GM12892 (cell line): ENCODE results near the gene SULT4A1.
A peak's percentile ranks its signal among the peaks of the same experiment; 100 is the strongest.

Experiments used
- DNase-seq: peaks from one replicate; pipeline ENCODE4 v3.0.0; 2011; ENCODE audit not compliant: insufficient read length
- FAIRE-seq: peaks from 2 replicates; lab custom pipeline; 2011; peaks lifted over from hg19 to GRCh38; lab: Jason Lieb, UNC
- POLR2A ChIP-seq: IDR thresholded peaks from 2 replicates; pipeline ENCODE4 v1.6.1; 2011; ENCODE audit warnings: low read depth, low read length, control low read depth
- POLR2AphosphoS5 ChIP-seq: IDR thresholded peaks from 2 replicates; pipeline ENCODE4 v1.6.1; 2011; ENCODE audit warnings: low read depth, low read length, control low read depth
- TAF1 ChIP-seq: IDR thresholded peaks from 2 replicates; pipeline ENCODE4 v1.6.1; 2011; ENCODE audit warnings: low read depth, mild to moderate bottlenecking, control low read depth, low read length, borderline replicate concordance

Gene SULT4A1

DNA sequence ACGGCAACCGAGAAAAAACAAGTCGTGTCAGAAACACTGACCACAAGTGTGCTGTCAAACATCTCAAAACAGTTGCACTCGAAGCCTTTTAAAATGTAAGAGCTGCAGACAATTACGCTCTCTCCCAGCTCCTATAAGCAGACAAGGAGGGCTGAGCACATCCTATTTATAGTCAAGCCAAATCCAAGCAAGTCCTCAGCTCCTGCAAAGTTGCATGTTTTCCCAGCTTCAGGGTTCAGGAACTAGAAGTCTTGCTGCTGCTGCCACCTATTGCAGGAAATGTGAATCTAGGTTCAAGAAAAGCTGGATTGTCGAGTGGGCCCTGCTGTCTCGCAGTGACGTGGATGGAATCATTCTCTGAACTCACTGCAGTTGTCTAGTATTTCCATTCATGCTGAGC lies 65.7 kb downstream of the SULT4A1 start:
- no peak for TF ChIP-seq POLR2AphosphoS5
- no peak for TF ChIP-seq POLR2A
- no peak for TF ChIP-seq TAF1
- FAIRE-seq (no peak), DNase-seq (no peak)

DNA sequence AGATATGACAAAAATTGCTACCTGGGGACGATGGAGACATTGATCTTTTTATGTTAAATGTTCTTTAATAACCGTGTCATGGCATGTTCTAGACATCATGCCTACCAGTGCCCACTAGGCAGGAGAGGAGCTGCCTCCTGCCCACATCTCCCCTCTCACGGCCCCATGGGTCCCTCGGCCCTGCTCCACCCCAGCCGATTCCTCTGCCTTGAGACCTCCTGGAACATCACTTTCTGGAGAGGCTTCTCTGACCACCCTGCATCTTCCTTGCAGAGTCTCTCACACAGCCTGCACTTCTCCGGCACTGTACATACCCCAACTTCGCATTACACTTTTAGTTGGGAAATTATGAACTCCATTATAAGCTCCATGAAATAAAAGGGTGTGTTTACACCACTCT lies 67.0 kb downstream of the SULT4A1 start:
- DNase-seq (no peak), FAIRE-seq (no peak)
- no peak for TF ChIP-seq TAF1
- TF ChIP-seq POLR2A, result no peak
- no peak for TF ChIP-seq POLR2AphosphoS5

DNA sequence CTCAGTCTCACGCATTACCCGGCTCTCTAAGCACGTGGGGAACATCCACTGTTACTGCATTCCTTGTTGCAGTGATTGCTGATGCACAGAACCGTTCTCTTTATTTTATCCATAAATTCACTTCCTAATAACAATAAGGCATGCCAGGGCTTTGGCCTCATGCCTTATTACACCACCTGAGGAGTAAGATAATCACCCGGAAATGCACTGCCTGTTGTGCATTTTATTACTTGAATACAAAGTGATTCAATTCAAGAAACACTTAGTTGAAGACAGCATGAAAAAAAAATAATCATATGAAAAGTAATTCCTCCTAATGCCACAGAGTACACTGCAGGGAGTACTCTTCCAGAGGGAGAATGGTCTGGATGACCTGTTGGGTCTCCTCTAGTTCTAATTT lies 69.4 kb downstream of the SULT4A1 start:
- no peak for TF ChIP-seq POLR2AphosphoS5
- TF ChIP-seq POLR2A, result no peak
- FAIRE-seq, result no peak
- no peak for DNase-seq

DNA sequence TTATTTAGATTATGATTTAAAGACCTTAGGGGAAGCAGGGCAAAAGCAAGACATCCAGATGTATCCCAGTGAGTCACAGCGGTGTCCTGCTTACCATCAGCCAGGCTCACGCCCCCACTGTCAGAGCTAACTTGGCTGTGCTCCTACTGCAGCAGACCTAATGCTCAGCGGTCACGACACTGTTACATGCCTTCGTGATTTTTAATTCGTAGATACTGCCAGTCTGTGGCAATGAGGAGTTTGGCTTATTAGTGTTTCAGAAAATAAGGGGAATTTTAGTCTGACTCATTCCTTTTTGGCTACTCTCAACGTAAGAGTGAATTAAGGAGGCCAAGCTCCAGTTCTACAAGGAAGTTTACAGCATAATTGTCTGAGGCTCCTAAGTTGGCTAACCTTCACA lies 72.9 kb downstream of the SULT4A1 start:
- peak; percentile 56 for FAIRE-seq
- no peak for DNase-seq
- TF ChIP-seq TAF1 (no peak), POLR2AphosphoS5 (no peak), POLR2A (no peak)

DNA sequence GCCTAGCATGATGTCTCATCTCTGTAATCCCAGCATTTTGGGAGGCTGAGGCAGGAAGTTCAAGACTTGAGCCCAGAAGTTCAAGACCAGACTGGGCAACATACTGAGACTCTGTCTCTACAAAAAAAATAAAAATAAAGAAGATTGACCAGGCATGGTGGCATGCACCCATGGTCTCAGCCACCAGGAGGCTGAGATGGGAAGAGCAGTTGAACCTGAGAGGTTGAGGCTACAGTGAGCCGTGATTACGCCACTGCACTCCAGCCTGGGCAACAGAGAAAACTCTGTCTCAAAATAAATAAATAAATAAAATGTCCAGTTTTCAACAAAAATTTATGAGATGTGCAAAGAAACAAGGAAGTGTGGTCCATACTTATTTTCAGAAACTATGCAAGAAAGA lies 78.5 kb downstream of the SULT4A1 start:
- TF ChIP-seq POLR2A (no peak), POLR2AphosphoS5 (no peak), TAF1 (no peak)
- FAIRE-seq (no peak), DNase-seq (no peak)

DNA sequence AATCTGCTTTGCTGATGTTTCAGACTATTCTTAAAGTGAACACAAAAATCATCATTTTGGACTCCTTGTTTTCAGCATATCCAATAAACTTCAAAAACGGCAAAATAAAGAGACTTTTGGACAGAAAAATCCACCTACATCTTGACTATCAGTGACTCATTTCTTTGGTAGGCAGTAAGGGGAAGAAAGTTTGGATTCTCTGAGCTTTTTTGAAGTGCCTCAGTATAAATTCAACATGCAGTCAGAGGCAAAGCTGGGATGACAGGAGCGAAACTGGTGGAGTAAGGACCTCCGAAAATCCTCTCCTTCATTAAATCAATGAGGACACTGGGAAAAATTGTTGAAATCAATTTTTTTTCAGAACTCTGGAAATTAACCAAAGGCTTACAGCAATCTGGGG lies 79.9 kb downstream of the SULT4A1 start:
- TF ChIP-seq POLR2AphosphoS5, result no peak
- no peak for TF ChIP-seq TAF1
- TF ChIP-seq POLR2A, result no peak
- no peak for FAIRE-seq
- no peak for DNase-seq

DNA sequence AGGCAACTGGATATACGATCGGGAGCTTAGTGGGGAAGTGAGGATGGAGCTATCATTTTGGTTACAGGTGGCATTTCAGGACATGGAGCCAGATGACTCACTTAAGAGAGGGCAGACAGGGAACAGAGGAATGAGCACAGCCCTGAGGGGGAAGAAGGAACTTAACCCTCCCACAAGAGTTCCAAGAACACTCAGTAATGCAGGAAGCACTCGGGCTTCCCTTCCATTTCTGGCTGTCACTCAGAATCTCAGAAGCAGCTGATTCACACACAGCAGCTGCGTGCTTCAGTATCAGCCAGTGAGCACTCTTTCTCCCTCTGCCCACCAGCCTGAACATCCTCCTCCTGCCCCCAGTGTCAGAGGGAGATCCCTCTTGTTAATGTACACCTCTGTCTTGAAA lies 85.0 kb downstream of the SULT4A1 start:
- TF ChIP-seq POLR2A (no peak), TAF1 (no peak), POLR2AphosphoS5 (no peak)
- DNase-seq (no peak), FAIRE-seq (no peak)

DNA sequence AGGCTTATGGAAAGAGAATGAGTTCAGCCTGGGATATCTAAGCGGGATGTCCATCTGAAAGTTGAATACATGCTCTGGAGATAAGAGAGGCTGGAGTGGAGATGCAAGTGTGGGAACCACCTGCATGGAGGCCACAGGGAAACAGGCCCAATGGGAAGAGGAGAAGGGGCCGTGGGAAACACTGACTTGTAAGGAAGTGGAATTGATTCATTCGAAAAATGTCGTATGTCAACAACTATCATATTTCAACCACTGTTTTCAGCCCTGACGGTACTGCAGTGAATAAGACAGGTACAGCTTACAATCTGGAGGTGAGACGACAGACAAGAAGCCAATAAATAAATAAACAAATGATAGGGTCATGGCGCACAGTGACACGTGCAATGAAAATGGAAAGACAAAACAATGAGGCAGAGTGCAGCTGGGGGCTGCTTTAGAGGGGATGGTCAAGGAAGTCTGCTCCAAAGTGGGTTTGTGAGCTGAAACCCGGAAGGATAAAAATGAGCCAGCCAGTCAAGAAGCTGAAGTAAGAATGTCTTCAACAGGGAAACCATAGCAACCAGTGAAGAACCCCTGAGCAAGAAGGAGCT lies 86.1 kb downstream of the SULT4A1 start:
- FAIRE-seq, result no peak
- no peak for DNase-seq
- TF ChIP-seq POLR2A (no peak), POLR2AphosphoS5 (no peak)
